Measurements from ENCODE around the gene UTF1.
"Not testable (repeated sequence)": the region's sequence is repeated elsewhere in the genome, so short reads cannot be mapped to it uniquely, and the experiment has no call there.

UTF1 gene

GRCh38 chr10:133263674-133264073 lies 33.7 kb downstream of the UTF1 start:
- TF ChIP-seq, protein P1, sequence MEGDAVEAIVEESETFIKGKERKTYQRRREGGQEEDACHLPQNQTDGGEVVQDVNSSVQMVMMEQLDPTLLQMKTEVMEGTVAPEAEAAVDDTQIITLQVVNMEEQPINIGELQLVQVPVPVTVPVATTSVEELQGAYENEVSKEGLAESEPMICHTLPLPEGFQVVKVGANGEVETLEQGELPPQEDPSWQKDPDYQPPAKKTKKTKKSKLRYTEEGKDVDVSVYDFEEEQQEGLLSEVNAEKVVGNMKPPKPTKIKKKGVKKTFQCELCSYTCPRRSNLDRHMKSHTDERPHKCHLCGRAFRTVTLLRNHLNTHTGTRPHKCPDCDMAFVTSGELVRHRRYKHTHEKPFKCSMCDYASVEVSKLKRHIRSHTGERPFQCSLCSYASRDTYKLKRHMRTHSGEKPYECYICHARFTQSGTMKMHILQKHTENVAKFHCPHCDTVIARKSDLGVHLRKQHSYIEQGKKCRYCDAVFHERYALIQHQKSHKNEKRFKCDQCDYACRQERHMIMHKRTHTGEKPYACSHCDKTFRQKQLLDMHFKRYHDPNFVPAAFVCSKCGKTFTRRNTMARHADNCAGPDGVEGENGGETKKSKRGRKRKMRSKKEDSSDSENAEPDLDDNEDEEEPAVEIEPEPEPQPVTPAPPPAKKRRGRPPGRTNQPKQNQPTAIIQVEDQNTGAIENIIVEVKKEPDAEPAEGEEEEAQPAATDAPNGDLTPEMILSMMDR (IDR thresholded peaks at IDR 0.05; ENCODE audit: poor library complexity, severe bottlenecking), result no peak
- Histone ChIP-seq H3K27ac (ENCODE audit: poor library complexity, severe bottlenecking) (no peak overlapping the region), H3K9me3 (ENCODE audit: severe bottlenecking) (no peaks in the 10 kb centered on the region), H3K4me3 (ENCODE audit: severe bottlenecking) (no peak overlapping the region), H3K36me3 (ENCODE audit: low read depth) (peaks cover 2% of the 10 kb centered on the region), H3K27me3 (ENCODE audit: insufficient read depth, poor library complexity, severe bottlenecking) (no peaks in the 10 kb centered on the region), H3K4me1 (ENCODE audit: insufficient read depth, poor library complexity, severe bottlenecking) (peaks cover 24% of the 10 kb centered on the region)
- DNase-seq (ENCODE audit: low spot score) (no peak), ATAC-seq (ENCODE audit: low read depth) (no peak)

DNA sequence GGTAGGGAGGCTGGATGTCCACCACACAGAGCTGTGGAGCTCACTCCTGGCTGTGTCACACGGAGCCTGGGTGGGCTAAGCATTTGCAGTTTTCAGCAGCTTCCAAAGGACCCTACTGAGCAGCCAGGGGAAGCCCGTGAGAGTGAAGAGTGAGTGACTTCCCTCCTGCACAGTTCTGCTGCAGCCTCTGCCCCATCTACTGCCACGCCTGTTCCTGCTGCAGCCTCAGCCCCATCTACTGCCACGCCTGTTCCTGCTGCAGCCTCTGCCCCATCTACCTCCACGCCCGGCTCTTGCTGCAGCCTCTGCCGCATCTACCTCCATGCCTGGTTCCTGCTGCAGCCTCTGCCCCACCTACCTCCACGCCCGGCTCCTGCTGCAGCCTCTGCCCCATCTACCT lies 34.4 kb downstream of the UTF1 start:
- H3K4me1 ChIP-seq (ENCODE audit: insufficient read depth, poor library complexity, severe bottlenecking), result peaks cover 18% of the 10 kb centered on the region
- peaks cover 4% of the 10 kb centered on the region for H3K36me3 ChIP-seq (ENCODE audit: low read depth)
- no peak overlapping the region for H3K27ac ChIP-seq (ENCODE audit: poor library complexity, severe bottlenecking)
- no peak for DNase-seq (ENCODE audit: low spot score)
- no peaks in the 10 kb centered on the region for H3K27me3 ChIP-seq (ENCODE audit: insufficient read depth, poor library complexity, severe bottlenecking)
- ATAC-seq (ENCODE audit: low read depth), result no peak
- no peak overlapping the region for H3K4me3 ChIP-seq (ENCODE audit: severe bottlenecking)
- TF ChIP-seq, protein P1 (IDR thresholded peaks at IDR 0.05; ENCODE audit: poor library complexity, severe bottlenecking), result no peak
- no peaks in the 10 kb centered on the region for H3K9me3 ChIP-seq (ENCODE audit: severe bottlenecking)

- DNase-seq (ENCODE audit: low spot score); ATAC-seq (ENCODE audit: low read depth); H3K36me3 ChIP-seq (ENCODE audit: low read depth); H3K9me3 ChIP-seq (ENCODE audit: severe bottlenecking); H3K27me3 ChIP-seq (ENCODE audit: insufficient read depth, poor library complexity, severe bottlenecking); H3K4me3 ChIP-seq (ENCODE audit: severe bottlenecking); H3K27ac ChIP-seq (ENCODE audit: poor library complexity, severe bottlenecking): not testable (repeated sequence)
- peaks cover 14% of the 10 kb centered on the region for H3K4me1 ChIP-seq (ENCODE audit: insufficient read depth, poor library complexity, severe bottlenecking)
Observed at GRCh38 chr10:133265052-133265451, 35.0 kb downstream of the UTF1 start.

DNA sequence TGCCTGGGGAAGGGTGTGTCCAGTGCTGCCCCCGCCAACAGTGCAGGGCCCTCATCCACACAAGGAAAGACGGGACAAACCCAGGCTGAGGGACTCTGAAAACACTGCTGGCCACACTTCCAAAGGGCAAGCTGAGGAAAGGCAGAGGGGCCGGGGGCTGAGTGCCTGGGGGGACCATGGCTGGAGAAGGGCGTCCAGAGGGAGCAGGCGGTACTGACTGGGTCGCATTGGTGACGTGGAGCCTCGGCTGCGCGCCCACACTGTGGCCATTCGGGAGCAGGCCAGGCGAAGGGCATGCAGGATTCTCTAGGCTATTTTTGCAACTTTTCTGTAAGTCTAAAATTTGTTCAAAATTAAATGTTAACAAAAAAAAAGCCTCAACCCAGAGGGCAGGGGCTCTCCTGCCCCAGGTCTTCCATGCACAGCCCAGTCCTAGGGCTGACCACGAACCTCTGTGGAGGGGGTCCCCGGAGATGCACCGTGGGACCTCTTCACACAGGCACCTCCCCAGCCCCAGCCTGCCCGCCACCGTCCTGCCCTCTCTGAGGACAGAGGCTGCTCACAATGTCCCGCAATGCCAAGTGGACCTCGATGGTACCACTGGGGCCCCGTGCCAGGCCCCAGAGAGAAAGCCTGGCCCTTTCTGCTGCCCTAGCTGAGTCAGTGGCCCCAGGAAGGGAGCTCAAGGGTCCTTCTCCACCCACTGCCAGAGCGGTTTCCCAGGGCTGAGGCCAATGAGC lies 36.2 kb downstream of the UTF1 start:
- ATAC-seq (ENCODE audit: low read depth) (no peak), DNase-seq (ENCODE audit: low spot score) (no peak)
- H3K36me3 ChIP-seq (ENCODE audit: low read depth), result peaks cover 5% of the 10 kb centered on the region
- H3K27ac ChIP-seq (ENCODE audit: poor library complexity, severe bottlenecking), result no peak overlapping the region
- H3K9me3 ChIP-seq (ENCODE audit: severe bottlenecking), result no peaks in the 10 kb centered on the region
- TF ChIP-seq, protein P1 (IDR thresholded peaks at IDR 0.05; ENCODE audit: poor library complexity, severe bottlenecking), result no peak
- H3K27me3 ChIP-seq (ENCODE audit: insufficient read depth, poor library complexity, severe bottlenecking), result no peaks in the 10 kb centered on the region
- H3K4me3 ChIP-seq (ENCODE audit: severe bottlenecking), result no peak overlapping the region
- H3K4me1 ChIP-seq (ENCODE audit: insufficient read depth, poor library complexity, severe bottlenecking), result peaks cover 12% of the 10 kb centered on the region

- DNase-seq (ENCODE audit: low spot score) (no peak), ATAC-seq (ENCODE audit: low read depth) (no peak)
- H3K4me1 ChIP-seq (ENCODE audit: insufficient read depth, poor library complexity, severe bottlenecking), result peaks cover 8% of the 10 kb centered on the region
- H3K27me3 ChIP-seq (ENCODE audit: insufficient read depth, poor library complexity, severe bottlenecking), result no peaks in the 10 kb centered on the region
- H3K4me3 ChIP-seq (ENCODE audit: severe bottlenecking), result no peak overlapping the region
- no peak overlapping the region for H3K27ac ChIP-seq (ENCODE audit: poor library complexity, severe bottlenecking)
- TF ChIP-seq, protein P1 (IDR thresholded peaks at IDR 0.05; ENCODE audit: poor library complexity, severe bottlenecking), result no peak
- peaks cover 10% of the 10 kb centered on the region for H3K36me3 ChIP-seq (ENCODE audit: low read depth)
- H3K9me3 ChIP-seq (ENCODE audit: severe bottlenecking), result no peaks in the 10 kb centered on the region
Observed at GRCh38 chr10:133267293-133267692, 37.3 kb downstream of the UTF1 start.

Measured in RWPE2 (cell line).